GM12865 (cell line): ENCODE results near the gene CFAP57.

Source experiments
- DNase-seq: peaks from one replicate; pipeline ENCODE4 v3.0.0; 2010; ENCODE audit warnings: low read depth
- H3K4me3 ChIP-seq: 2 replicates; pipeline ENCODE4 v1.5.1; 2011; ENCODE audit warnings: mild to moderate bottlenecking, low read depth, low read length, control low read depth
- TF ChIP-seq, protein P1 (sequence below): IDR thresholded peaks from 2 replicates; pipeline ENCODE4 v1.5.1; 2011; ENCODE audit warnings: low read length, control low read depth, low read depth, inconsistent platforms; ENCODE audit not compliant: insufficient read depth; ENCODE audit errors: missing control alignments

CFAP57 gene

DNA sequence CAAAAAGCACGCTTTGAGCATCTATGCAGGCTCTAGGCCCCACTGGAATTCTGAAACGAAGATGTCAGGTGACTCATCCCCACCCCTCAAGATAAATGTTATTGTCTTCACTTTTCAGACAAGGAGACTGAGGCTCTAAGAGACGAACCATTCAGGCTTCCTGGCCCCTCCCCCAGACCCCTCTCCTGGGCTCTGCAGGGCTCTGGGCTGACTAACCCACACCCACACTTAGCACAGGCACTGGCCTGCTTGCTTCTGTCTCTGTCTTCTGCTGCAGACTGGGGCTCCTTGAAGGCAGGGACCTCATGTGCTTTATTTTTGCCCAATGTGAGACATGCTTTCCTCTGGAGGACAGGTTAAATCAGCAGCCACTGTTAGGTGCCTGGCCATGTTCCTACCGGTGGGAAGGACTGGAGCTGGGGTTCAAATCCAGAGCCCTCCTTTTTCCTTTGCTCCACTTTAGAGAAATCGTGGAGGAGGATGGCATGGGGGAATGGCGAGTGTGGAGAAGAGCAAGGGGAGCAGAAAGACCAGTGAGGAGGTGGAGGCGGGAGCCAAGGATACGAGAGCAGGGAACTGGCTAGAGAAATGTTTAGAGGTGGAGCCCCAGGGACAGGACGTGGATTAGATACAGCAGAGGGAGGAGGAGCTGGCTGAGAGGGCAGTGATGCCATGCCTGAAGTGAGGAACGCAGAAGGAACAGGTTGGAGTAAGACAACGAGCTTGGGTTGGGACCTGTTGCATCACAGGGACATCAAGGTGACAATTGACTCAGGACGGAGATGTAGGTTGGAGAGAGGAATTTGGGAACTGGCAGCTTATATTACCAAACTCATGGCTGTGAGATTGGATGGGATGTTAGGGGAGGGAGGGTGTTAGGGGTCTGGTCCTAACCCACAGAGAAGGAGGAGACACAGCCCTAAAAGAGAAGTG, 99.3 kb downstream of the CFAP57 start:
- DNase-seq: no peak
- TF ChIP-seq, protein P1, sequence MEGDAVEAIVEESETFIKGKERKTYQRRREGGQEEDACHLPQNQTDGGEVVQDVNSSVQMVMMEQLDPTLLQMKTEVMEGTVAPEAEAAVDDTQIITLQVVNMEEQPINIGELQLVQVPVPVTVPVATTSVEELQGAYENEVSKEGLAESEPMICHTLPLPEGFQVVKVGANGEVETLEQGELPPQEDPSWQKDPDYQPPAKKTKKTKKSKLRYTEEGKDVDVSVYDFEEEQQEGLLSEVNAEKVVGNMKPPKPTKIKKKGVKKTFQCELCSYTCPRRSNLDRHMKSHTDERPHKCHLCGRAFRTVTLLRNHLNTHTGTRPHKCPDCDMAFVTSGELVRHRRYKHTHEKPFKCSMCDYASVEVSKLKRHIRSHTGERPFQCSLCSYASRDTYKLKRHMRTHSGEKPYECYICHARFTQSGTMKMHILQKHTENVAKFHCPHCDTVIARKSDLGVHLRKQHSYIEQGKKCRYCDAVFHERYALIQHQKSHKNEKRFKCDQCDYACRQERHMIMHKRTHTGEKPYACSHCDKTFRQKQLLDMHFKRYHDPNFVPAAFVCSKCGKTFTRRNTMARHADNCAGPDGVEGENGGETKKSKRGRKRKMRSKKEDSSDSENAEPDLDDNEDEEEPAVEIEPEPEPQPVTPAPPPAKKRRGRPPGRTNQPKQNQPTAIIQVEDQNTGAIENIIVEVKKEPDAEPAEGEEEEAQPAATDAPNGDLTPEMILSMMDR: no peak
- no peak overlapping the region for H3K4me3 ChIP-seq

- TF ChIP-seq, protein P1: no peak
- no peak for DNase-seq
- H3K4me3 ChIP-seq: no peak overlapping the region
Measured at GRCh38 chr1:43272161-43272560, 100.0 kb downstream of the CFAP57 start.

- DNase-seq: no peak
- TF ChIP-seq, protein P1: no peak
- no peak overlapping the region for H3K4me3 ChIP-seq
Measured at GRCh38 chr1:43272576-43273571, 100.7 kb downstream of the CFAP57 start.

GRCh38 chr1:43273708-43274107, 101.6 kb downstream of the CFAP57 start:
- TF ChIP-seq, protein P1: no peak
- H3K4me3 ChIP-seq: no peak overlapping the region
- DNase-seq: no peak

- DNase-seq: peak; percentile 52
- H3K4me3 ChIP-seq: no peak overlapping the region
- TF ChIP-seq, protein P1: no peak
Measured at GRCh38 chr1:43274125-43274803, 102.1 kb downstream of the CFAP57 start.

GRCh38 chr1:43274804-43275180, 102.7 kb downstream of the CFAP57 start:
- H3K4me3 ChIP-seq: no peak overlapping the region
- DNase-seq: no peak
- TF ChIP-seq, protein P1: no peak
